PFSK-1 (cell line): Measurements from ENCODE around the gene SKIL. TPM values are rescaled to one million over a fixed set of nuclear protein-coding genes. Genes with fewer than 3 reads are reported as not detected.

ENCODE experiments used
- FOXP2 ChIP-seq: optimal IDR thresholded peaks from 2 replicates; pipeline ENCODE3; 2011; ENCODE audit warnings: borderline replicate concordance, control low read depth, inconsistent platforms; ENCODE audit not compliant: insufficient read depth; ENCODE audit errors: extremely low read length, extremely low read depth
- POLR2AphosphoS5 ChIP-seq: IDR thresholded peaks from 2 replicates; pipeline ENCODE4 v1.6.1; 2012; ENCODE audit warnings: low read depth, mild to moderate bottlenecking, control low read depth, low read length, moderate library complexity
- SIN3A ChIP-seq: IDR thresholded peaks from 2 replicates; pipeline ENCODE4 v1.6.1; 2012; ENCODE audit warnings: mild to moderate bottlenecking, low read length, moderate library complexity, borderline replicate concordance; ENCODE audit not compliant: insufficient read depth
- TAF1 ChIP-seq: IDR thresholded peaks from 2 replicates; pipeline ENCODE4 v1.6.1; 2012; ENCODE audit warnings: low read length, control low read depth, borderline replicate concordance; ENCODE audit not compliant: insufficient read depth
- polyA plus RNA-seq: library from polyadenylated mRNA; unstranded; fragments of >200 nt; gene quantifications from one replicate; pipeline ENCODE4 v1.2.1, GENCODE V29; 2012; ENCODE audit warnings: low read depth, missing spikeins; ENCODE audit not compliant: insufficient read length
- TF ChIP-seq, protein P1 (sequence below), 2 experiments: IDR thresholded peaks; 2 replicates each; pipeline versions ENCODE4 v1.6.1 to v1.8.0; 2011 to 2012; ENCODE audit warnings: low read depth in 2 of 2, low read length in 2 of 2, control low read depth in 1 of 2, inconsistent platforms in 1 of 2, mild to moderate bottlenecking in 1 of 2, moderate library complexity in 1 of 2; ENCODE audit not compliant: insufficient read depth in 1 of 2

The SKIL gene
- 15.1 TPM for polyA plus RNA-seq

DNA sequence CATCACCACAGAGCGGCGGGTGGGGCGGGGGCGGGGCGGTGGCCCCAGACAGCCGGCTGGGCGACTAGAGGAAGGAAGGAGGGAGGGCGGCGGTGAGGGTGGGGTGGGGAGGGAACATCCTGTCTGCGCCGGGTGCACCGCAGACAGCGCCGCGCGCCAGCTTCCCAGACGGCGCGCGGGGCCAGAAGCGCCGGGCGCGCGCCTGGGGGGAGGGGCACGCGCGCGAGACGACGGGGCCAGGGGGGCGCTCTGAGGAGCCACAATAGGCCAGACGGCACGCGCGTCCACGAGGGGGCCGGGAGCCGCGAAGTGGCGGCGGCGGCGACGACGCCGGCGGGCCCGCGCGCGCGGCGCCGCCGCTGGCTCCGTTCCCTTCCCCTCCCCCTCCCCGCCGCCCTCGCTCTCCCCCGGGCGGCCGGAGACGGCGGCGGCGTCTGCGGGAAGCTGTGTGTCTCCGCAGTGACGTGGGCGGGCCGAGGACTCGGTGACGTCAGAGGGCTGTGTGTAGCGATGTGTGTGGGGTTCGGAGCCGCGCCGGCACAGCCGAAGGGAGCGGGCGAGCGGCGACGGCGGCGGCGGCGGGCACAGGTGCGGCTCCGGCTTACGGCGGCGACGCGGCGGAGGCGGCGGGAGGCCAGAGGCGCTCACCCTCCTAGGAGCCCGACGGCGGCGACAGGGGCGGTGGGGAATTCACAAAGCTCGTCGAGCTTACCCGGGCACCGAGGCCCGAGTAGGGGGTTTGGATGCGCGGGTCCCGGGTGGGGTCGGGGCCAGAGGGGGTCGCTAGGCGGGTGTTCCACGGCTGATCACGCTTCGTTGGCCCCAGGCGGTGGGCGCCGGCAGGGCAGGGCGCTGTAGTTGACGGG lies at the start of gene SKIL:
SKIL (plus strand) TSS at position 540 of the 866 bp plus-strand sequence. CDS start 2,617 bp downstream, outside the sequence.
- TF ChIP-seq POLR2AphosphoS5: peak; percentile 28; the same call in 1 of the 2 replicates
- TF ChIP-seq FOXP2: peak; percentile 92
- no peak for TF ChIP-seq SIN3A

DNA sequence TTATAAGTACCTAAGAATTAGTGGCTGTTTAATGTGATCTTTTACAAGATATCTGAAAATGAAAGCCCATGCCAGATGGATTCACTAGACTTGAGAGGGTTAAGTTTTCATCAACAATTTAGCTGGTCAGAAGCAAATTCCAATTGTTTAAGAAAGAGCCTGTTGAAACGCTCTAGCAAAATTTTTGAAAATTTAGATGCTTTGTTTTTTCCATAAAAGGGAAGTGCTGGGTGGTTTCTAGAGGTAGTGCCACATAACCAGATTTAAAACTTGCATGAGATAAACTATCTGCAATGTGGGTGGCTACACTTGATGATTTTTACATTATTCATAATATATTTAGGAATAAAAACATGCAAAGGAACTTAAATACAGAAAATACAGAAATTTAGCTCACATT lies 48.5 kb upstream of the SKIL start:
- no peak for TF ChIP-seq SIN3A

- TF ChIP-seq, protein P1, sequence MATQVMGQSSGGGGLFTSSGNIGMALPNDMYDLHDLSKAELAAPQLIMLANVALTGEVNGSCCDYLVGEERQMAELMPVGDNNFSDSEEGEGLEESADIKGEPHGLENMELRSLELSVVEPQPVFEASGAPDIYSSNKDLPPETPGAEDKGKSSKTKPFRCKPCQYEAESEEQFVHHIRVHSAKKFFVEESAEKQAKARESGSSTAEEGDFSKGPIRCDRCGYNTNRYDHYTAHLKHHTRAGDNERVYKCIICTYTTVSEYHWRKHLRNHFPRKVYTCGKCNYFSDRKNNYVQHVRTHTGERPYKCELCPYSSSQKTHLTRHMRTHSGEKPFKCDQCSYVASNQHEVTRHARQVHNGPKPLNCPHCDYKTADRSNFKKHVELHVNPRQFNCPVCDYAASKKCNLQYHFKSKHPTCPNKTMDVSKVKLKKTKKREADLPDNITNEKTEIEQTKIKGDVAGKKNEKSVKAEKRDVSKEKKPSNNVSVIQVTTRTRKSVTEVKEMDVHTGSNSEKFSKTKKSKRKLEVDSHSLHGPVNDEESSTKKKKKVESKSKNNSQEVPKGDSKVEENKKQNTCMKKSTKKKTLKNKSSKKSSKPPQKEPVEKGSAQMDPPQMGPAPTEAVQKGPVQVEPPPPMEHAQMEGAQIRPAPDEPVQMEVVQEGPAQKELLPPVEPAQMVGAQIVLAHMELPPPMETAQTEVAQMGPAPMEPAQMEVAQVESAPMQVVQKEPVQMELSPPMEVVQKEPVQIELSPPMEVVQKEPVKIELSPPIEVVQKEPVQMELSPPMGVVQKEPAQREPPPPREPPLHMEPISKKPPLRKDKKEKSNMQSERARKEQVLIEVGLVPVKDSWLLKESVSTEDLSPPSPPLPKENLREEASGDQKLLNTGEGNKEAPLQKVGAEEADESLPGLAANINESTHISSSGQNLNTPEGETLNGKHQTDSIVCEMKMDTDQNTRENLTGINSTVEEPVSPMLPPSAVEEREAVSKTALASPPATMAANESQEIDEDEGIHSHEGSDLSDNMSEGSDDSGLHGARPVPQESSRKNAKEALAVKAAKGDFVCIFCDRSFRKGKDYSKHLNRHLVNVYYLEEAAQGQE (IDR thresholded peaks at IDR 0.05; ENCODE audit: insufficient read depth in 1 of 2, low read depth in 2 of 2, low read length in 2 of 2): no peak
- TF ChIP-seq TAF1 (no peak), POLR2AphosphoS5 (no peak), FOXP2 (no peak), SIN3A (no peak)
Measured at GRCh38 chr3:170317954-170318353, 39.6 kb upstream of the SKIL start.

- no peak for TF ChIP-seq FOXP2
- TF ChIP-seq, protein P1 (IDR thresholded peaks at IDR 0.05; ENCODE audit: insufficient read depth in 1 of 2, low read depth in 2 of 2, low read length in 2 of 2): no peak
- TF ChIP-seq SIN3A: no peak
- TF ChIP-seq TAF1: no peak
Measured at GRCh38 chr3:170320461-170321121, 36.9 kb upstream of the SKIL start.

DNA sequence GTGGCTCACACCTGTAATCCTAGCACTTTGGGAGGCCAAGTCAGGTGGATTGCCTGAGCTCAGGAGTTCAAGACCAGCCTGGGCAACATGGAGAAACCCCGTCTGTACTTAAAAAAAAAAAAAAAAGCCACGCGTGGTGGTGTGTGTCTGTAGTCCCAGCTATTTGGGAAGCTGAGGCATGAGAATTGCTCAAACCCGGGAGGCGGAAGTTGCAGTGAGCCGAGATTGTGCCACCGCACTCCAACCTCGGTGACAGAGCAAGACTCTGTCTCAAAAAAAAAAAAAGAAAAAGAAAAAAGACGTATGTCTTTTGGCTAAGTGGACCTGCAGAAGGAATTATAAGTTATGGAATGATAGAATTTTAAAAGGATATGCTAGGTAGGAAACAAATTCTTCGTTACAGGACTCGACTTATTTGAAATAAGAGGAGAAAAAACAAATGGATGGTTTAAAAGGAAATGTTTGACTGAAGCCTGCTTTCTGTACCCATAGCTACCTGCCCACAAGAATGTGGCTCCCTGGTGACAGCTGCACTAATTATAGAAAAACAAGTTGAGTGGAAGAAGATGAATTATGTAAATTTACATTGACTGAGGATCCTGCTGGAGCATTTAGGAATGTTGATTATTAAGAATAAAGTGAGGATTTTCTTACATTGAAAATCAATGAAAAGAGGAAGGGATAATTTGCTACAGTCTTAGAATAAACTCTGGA lies 36.0 kb upstream of the SKIL start:
- TF ChIP-seq POLR2AphosphoS5 (no peak), SIN3A (no peak), FOXP2 (no peak)
- TF ChIP-seq, protein P1 (IDR thresholded peaks at IDR 0.05; ENCODE audit: insufficient read depth in 1 of 2, low read depth in 2 of 2, low read length in 2 of 2): no peak
